Measurements from ENCODE around the gene FBXL13.
"Not testable (repeated sequence)": the region's sequence is repeated elsewhere in the genome, so short reads cannot be mapped to it uniquely, and the experiment has no call there.

Gene FBXL13

GRCh38 chr7:103031024-103031423 lies 43.6 kb downstream of the FBXL13 start:
- no peak for DNase-seq (ENCODE audit: low read depth in 1 of 2, low spot score in 1 of 2)

- no peak for DNase-seq (ENCODE audit: low read depth in 1 of 2, low spot score in 1 of 2)
Observed at GRCh38 chr7:103025341-103025740, 49.3 kb downstream of the FBXL13 start.

GRCh38 chr7:103023578-103023977 lies 51.0 kb downstream of the FBXL13 start:
- DNase-seq (ENCODE audit: low read depth in 1 of 2, low spot score in 1 of 2) = not testable (repeated sequence)

- not testable (repeated sequence) for DNase-seq (ENCODE audit: low read depth in 1 of 2, low spot score in 1 of 2)
Observed at GRCh38 chr7:103021490-103021889, 53.1 kb downstream of the FBXL13 start.

GRCh38 chr7:103020876-103021275 lies 53.7 kb downstream of the FBXL13 start:
- DNase-seq (ENCODE audit: low read depth in 1 of 2, low spot score in 1 of 2) = not testable (repeated sequence)

- not testable (repeated sequence) for DNase-seq (ENCODE audit: low read depth in 1 of 2, low spot score in 1 of 2)
Observed at GRCh38 chr7:103018295-103018694, 56.3 kb downstream of the FBXL13 start.

GRCh38 chr7:103011650-103012049 lies 62.9 kb downstream of the FBXL13 start:
- DNase-seq (ENCODE audit: low read depth in 1 of 2, low spot score in 1 of 2) = no peak

- DNase-seq (ENCODE audit: low read depth in 1 of 2, low spot score in 1 of 2) = no peak
Observed at GRCh38 chr7:103010211-103010610, 64.4 kb downstream of the FBXL13 start.

- no peak for DNase-seq (ENCODE audit: low read depth in 1 of 2, low spot score in 1 of 2)
Observed at GRCh38 chr7:103009466-103010185, 65.0 kb downstream of the FBXL13 start.

GRCh38 chr7:103003004-103003403 lies 71.6 kb downstream of the FBXL13 start:
- no peak for DNase-seq (ENCODE audit: low read depth in 1 of 2, low spot score in 1 of 2)

- no peak for DNase-seq (ENCODE audit: low read depth in 1 of 2, low spot score in 1 of 2)
Observed at GRCh38 chr7:103001210-103001609, 73.4 kb downstream of the FBXL13 start.

- no peak for DNase-seq (ENCODE audit: low read depth in 1 of 2, low spot score in 1 of 2)
Observed at GRCh38 chr7:102996957-102997356, 77.6 kb downstream of the FBXL13 start.

GRCh38 chr7:102995609-102996008 lies 79.0 kb downstream of the FBXL13 start:
- not testable (repeated sequence) for DNase-seq (ENCODE audit: low read depth in 1 of 2, low spot score in 1 of 2)

- no peak for DNase-seq (ENCODE audit: low read depth in 1 of 2, low spot score in 1 of 2)
Observed at GRCh38 chr7:102994567-102994966, 80.0 kb downstream of the FBXL13 start.

- no peak for DNase-seq (ENCODE audit: low read depth in 1 of 2, low spot score in 1 of 2)
Observed at GRCh38 chr7:102993718-102994029, 80.9 kb downstream of the FBXL13 start.

GRCh38 chr7:102992938-102993717 lies 81.5 kb downstream of the FBXL13 start:
- DNase-seq (ENCODE audit: low read depth in 1 of 2, low spot score in 1 of 2) = no peak

- no peak for DNase-seq (ENCODE audit: low read depth in 1 of 2, low spot score in 1 of 2)
Observed at GRCh38 chr7:102992509-102992937, 82.1 kb downstream of the FBXL13 start.

GRCh38 chr7:102991540-102992214 lies 82.9 kb downstream of the FBXL13 start:
- no peak for DNase-seq (ENCODE audit: low read depth in 1 of 2, low spot score in 1 of 2)

- no peak for DNase-seq (ENCODE audit: low read depth in 1 of 2, low spot score in 1 of 2)
Observed at GRCh38 chr7:102991077-102991539, 83.5 kb downstream of the FBXL13 start.

- no peak for DNase-seq (ENCODE audit: low read depth in 1 of 2, low spot score in 1 of 2)
Observed at GRCh38 chr7:102990642-102991041, 84.0 kb downstream of the FBXL13 start.

- DNase-seq (ENCODE audit: low read depth in 1 of 2, low spot score in 1 of 2) = no peak
Observed at GRCh38 chr7:102988631-102989560, 85.7 kb downstream of the FBXL13 start.
